ENCODE data around the gene S100A12.
"Not testable (repeated sequence)": the region's sequence is repeated elsewhere in the genome, so short reads cannot be mapped to it uniquely, and the experiment has no call there.

Gene S100A12

DNA sequence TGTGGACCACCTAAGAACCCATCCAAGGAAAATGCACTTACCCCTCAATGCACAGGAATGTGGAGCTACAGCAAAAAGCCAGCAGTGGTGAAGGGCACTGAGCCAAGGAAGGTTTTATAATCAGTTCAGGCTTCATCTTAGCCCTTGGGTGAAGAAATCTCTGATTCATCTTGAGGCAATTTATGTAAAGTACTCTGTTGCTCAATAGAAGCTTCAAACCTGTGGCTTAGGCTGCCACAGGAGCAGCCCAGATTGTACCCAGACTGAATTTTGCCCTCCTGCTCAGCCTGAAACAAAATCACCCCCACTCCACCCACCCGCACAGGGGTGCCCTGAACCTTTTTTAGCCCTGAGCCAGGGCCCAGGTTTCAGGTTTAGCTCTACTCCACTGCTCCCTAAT lies at the start of gene S100A12:
S100A12 (minus strand) TSS at position 111 of the 400 bp plus-strand sequence. CDS start 1,029 bp downstream, outside the sequence.
- no peak for DNase-seq (ENCODE audit: low read depth in 2 of 2)

DNA sequence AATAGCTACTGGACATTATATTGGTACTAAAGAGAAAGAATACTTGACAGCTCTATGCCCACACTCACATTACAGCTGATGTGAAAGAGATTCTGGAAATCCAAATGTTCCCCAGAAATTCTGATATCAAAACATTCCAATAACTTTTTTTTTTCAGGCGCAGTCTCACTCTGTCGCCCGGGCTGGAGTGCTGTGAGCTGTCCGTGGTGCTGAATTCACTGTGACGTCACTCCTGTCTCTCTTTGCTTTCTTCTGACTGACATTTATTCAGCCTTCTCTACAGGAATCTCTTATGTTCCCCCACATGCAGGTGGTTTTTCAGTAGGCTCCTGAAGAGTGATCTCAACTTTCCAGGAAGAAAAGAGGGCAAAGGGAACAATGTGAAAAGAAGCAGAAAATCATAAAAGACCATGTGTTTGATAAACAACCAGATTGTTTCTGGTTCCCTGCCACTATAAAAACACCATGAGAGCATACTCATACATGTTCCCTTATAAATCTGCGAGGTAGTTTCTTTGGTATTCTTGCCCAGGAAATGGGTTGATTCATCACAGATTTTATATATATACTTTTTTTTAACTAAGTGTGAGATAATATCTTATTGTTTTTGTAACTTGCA lies 47.1 kb upstream of the S100A12 start:
- peak; percentile 13 to 52 for DNase-seq (ENCODE audit: low read depth in 2 of 2)

- DNase-seq (ENCODE audit: low read depth in 2 of 2), result no peak
Measured at GRCh38 chr1:153420306-153420705, 44.9 kb upstream of the S100A12 start.

DNA sequence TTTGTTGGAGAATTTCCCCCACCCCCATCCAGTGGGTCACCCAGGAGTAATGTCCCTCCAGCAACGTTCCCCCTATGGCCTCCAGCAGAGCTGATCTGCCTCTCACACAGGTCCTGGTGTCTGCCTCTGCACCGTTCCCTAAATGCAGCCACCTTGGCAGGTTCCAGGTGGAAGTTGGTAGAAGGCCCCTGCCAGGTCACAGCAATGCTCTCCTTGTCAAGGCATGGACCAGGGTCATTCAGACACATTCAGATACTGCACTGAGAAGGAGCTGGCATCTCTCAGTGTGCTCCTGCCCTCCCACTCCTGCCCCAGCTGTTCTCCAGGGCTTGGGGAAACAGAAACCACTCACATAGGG lies 44.0 kb upstream of the S100A12 start:
- not testable (repeated sequence) for DNase-seq (ENCODE audit: low read depth in 2 of 2)

- not testable (repeated sequence) for DNase-seq (ENCODE audit: low read depth in 2 of 2)
Measured at GRCh38 chr1:153418758-153419435, 43.5 kb upstream of the S100A12 start.

GRCh38 chr1:153417136-153417888 lies 41.9 kb upstream of the S100A12 start:
- no peak for DNase-seq (ENCODE audit: low read depth in 2 of 2)

- no peak for DNase-seq (ENCODE audit: low read depth in 2 of 2)
Measured at GRCh38 chr1:153415850-153416570, 40.6 kb upstream of the S100A12 start, which contains the start of gene S100A7A. TSS of gene S100A7A (plus strand) at chr1:153416520. CDS start at chr1:153418083, 1,563 bp downstream.

- DNase-seq (ENCODE audit: low read depth in 2 of 2), result not testable (repeated sequence)
Measured at GRCh38 chr1:153413961-153414360, 38.5 kb upstream of the S100A12 start.

DNA sequence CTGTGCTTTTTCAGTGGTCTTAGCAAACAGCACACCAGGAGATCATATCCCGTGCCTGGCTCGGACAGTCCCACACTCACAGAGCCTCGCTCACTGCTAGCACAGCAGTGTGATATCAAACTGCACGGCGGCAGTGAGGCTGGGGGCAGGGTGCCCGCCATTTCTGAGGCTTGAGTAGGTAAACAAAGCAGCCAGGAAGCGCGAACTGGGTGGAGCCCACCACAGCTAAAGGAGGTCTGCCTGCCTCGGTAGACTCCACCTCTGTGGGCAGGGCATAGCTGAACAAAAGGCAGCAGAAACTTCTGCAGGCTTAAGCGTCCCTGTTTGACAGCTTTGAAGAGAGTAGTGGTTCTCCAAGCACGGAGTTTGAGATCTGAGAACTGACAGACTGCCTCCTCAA lies 31.9 kb upstream of the S100A12 start:
- not testable (repeated sequence) for DNase-seq (ENCODE audit: low read depth in 2 of 2)

GRCh38 chr1:153405825-153406599 lies 30.6 kb upstream of the S100A12 start:
- not testable (repeated sequence) for DNase-seq (ENCODE audit: low read depth in 2 of 2)

- DNase-seq (ENCODE audit: low read depth in 2 of 2), result peak; percentile 10 to 35
Measured at GRCh38 chr1:153404768-153405167, 29.3 kb upstream of the S100A12 start.

DNA sequence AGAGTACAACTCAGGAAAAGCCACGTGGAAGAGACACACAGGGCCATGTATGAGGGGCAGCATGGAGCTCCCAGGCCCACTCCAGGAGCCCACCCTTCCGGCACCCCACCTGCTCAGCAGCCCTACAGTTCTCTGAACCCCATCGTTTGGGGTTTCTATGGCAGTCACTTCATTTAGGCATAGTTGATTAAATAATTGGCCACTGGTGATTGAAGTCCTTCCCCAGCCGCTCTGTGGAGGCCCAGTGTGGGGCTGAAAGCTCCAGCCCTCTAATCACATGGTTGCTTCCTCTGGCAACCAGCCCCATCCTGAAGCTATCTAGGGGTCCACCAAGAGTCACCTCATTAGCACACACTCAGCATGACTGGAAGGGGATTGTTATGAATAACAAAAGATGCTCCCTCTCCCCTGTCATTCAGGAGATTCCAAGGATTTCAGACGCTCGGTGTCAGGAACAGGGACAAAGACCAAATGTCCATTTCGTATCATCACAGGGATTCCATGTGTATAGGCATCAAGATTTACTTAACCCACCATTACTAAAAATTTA lies 28.7 kb upstream of the S100A12 start:
- no peak for DNase-seq (ENCODE audit: low read depth in 2 of 2)

- no peak for DNase-seq (ENCODE audit: low read depth in 2 of 2)
Measured at GRCh38 chr1:153403421-153404085, 28.1 kb upstream of the S100A12 start.

- no peak for DNase-seq (ENCODE audit: low read depth in 2 of 2)
Measured at GRCh38 chr1:153402226-153402625, 26.8 kb upstream of the S100A12 start.

- DNase-seq (ENCODE audit: low read depth in 2 of 2), result no peak
Measured at GRCh38 chr1:153401461-153401860, 26.0 kb upstream of the S100A12 start.

GRCh38 chr1:153400244-153400643 lies 24.8 kb upstream of the S100A12 start:
- DNase-seq (ENCODE audit: low read depth in 2 of 2), result no peak

GRCh38 chr1:153399401-153400055 lies 24.1 kb upstream of the S100A12 start:
- DNase-seq (ENCODE audit: low read depth in 2 of 2), result no peak

GRCh38 chr1:153397924-153398651 lies 22.7 kb upstream of the S100A12 start:
- no peak for DNase-seq (ENCODE audit: low read depth in 2 of 2)
